Glomerular visceral epithelial cell (primary cell): ENCODE data around the gene ZDHHC14.
"Not testable (repeated sequence)": the region's sequence is repeated elsewhere in the genome, so short reads cannot be mapped to it uniquely, and the experiment has no call there.

ENCODE experiments used
- DNase-seq: peaks from one replicate; pipeline ENCODE4 v3.0.0-alpha.2; 2016; ENCODE audit errors: extremely low spot score

ZDHHC14 gene

DNA sequence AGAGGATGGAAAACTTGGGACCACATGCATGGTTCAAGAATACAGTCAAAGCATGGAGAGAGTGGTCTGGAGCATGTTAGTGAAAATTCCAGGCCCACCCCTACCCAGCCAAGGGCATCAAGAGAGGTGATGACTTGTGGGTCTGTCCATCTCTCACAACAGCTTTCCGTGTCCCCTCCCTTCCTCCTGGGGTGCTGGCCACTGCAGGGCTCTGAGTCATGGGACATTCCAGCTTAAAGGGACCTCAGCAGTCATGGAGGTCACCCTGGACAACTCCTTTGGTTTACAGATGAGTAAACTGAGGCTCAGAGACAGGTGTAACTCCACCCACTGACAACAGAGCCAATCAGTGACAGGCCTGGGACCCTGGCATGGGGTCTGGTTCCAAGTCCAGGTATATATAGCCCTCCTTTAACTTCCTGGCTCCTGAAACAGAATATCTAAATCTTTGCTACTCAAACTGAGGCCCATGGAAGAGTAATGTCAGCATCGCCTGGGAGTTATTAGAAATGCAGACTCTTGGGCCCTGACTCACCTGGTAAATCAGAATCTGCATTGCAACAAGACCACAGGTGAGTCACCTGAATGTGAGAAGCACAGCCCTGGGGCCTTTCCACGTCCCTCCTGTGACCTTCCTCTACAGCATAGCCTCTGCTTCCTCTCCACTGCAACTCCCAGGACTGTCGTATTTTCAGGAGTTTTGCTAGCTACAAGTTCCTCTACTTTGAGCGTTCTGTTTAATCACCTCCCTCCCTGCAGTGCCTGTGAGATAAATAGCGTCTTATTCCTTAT is 170.2 kb downstream of the ZDHHC14 start:
- DNase-seq, result no peak

DNA sequence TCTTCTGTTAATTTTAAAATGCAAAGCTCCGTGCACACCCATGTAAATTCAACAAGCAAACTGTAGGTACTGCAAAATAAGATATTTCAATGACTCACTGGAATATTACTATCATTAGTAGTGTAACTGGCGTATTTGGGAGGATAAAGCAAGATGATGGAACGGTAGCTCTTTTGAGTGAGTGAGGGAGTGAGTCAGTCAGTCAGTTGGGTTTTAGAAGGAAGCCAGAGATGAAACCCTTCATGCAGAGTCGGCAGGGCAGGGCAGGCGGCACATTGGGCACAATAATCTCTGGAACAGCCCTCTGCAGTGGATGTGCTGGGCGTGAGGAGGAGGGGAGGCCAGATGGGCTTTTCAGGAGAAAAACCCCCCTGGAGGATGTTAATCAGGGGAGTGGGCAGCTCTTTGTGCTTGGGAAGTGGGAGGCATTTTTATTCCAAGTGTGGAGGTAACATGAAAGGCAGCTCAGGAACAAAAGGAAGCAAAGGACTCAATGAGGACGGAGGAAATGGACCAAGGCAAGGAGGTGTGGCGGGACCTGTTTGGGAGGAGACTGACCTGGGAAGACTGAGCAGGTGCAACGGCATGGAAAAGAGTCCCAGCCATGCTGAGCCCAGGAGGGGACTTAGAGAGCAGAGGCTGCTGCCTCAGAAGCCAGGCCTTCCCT is 171.2 kb downstream of the ZDHHC14 start:
- no peak for DNase-seq

- DNase-seq, result no peak
Observed at GRCh38 chr6:157552820-157553485, 172.0 kb downstream of the ZDHHC14 start.

DNA sequence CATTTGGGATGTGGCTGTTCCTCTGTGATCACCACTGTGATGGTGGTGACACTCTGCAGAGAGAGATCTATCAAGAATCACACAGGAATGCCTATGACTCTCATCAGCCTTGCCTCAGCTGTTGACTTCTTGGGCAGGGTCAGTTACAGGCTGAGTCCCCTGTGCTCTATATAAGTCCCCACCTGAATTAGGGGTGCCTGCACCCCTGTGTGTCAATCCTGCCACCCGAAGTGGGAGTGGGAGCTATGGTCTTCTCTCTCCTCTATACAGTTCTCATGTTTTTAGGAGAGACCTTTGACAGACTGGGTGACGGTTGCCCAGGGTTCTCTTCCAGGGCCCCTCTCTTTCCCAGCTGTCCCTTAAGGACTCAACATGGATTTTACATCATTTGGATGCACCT is 173.8 kb downstream of the ZDHHC14 start:
- no peak for DNase-seq

DNA sequence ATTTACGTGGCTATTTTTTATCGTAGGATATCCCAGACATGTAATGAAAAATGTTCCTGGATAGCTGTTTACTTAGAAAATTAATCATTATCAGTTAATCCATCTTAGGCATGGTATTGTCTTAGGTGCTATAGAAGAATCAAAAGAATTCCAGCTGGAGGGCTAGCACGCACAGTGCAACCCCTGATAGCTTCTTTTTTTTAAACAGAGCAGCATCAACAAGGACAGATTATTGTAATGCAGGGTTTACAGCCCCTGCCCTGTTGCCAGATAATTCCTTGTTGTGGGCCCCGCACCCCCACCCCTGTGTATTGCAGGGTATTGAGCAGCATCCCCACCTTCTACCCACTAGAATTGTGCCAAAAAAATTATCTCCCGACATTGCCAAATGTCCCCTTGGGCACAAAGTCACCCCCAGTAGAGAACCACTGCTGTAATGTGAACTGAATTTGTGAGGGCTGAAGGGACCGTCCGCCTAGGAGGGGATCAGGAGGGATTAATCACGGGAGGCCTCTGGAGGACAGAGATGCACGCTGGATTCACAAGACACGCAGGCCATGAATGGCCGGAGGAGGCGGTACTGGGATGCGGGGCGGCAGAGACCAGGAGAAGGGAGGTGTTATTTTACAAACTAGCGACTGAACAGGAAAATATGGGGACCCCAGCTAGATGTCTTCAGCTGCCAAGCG is 174.6 kb downstream of the ZDHHC14 start:
- no peak for DNase-seq

DNA sequence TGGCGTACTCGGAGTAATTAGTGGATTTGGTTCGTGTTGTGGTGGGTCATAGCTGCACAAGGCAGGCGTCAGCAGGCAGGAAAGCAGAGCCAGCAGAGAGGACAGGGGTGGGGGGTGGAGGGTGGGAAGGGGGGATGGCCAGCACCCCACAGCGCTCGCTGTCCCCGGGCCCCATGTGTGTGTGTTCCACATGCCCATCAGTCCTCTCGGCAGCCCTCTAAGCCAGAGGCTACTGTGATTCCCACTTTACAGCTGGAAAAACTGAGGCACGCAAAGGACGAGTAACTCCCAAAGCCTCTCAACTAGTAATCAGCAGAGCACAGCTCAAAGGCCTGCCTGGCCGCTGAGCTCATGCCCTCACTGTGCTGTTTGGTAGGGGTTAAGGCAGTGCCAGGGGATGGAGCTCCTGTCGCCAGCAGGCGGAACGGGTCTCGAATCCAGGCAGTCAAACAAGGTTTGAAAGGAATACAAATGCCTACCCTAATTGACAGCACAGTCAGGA is 175.2 kb downstream of the ZDHHC14 start:
- DNase-seq, result no peak

DNA sequence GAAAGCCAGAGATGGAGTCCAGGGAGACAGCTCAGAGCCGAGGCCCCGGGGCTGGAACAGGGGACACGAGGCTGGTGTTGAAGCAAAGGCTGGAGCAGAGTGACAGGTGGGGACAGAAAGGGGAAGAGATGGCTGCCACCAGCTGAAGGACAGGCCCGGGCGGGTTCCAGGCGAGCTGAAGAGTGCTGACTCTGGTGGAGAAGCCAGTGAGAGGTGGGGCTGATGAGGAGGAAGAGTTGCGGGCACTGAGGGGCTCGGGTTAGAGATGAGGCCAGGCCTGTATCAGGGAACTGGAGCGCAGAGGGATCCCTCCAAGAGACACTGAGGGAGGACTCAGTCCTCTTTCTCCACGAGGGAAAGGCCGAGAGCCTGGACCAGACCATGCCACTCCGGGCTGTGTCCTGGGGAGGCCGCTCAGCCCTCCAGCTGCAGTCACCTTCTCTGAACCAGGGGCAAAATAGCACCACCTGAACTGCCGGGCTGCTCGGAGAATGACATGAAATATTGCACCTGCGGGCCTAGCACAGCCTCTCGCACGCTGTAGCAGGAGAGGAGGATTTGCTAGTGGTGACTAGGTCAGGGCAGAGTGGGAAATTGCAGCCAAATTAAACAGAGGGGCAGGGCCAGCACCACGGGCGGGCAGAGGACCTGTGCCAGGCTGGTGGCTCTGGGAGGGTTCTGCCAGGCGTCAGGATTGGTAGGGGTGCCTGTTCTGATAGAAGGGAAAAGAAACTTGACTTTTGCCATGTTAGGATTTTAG is 175.9 kb downstream of the ZDHHC14 start:
- DNase-seq, result no peak

- DNase-seq, result no peak
Observed at GRCh38 chr6:157557559-157557958, 176.6 kb downstream of the ZDHHC14 start.

GRCh38 chr6:157558049-157558448 is 177.1 kb downstream of the ZDHHC14 start:
- no peak for DNase-seq

DNA sequence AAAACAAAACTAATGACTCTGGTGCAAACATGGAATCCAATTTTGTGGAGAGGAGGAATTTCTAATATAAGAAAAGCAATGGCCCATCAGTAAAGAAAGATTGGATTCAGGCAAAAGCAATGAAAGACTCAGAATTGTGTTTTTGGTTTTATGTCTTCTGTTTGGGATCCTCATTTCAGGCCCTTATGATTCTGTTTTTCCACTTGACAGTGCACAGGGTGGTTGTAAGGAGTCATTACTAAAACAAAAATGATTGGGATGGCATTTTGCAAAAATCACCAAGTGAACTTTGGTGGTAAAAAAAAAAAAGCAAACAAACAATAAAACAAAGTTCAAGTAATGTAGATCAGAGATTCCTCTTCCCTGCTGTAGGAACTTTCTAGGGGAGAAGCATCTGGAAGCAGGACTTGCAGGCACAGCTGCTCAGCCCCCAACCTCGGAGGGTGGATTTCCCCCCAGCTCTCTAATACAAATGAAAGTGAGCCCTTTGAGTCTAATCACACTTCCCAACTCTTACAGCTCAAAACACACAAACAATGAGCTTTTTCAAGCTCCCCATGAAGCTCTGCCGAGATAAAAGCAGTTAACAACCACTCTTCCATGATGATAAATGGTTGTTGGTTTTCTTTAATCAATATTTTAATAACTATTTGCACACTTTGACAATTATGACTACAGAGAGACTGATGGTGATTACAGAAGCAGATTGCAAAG is 177.7 kb downstream of the ZDHHC14 start:
- no peak for DNase-seq

DNA sequence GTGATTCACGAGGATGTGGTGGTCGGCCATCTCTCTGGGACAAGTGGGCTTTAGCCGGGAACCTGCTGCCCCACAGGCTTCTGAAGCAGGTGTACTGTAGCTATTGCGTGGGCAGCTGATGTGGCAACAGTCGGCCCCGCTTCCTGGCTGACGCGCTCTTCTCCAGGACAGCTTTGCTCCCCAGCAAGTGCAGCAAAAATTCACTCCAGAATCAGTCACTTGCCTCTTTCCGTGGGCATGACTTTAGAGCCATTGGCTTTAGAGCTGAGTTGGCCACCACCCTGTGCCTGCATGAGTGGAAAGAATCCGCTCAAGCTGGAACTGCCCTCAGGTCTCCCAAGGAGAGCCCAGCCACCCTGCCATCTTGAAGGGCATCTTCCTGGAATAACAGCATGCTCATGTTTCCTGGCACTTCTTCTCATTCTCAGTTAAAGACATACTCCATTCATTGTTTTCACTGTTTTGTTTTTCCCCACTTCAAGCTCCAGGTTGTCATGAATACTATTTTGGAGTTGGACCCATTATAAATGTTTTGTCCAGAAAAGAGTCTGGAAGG is 178.3 kb downstream of the ZDHHC14 start:
- DNase-seq, result no peak

- DNase-seq, result not testable (repeated sequence)
Observed at GRCh38 chr6:157560063-157560462, 179.1 kb downstream of the ZDHHC14 start.

- DNase-seq, result no peak
Observed at GRCh38 chr6:157560691-157561413, 179.9 kb downstream of the ZDHHC14 start.

DNA sequence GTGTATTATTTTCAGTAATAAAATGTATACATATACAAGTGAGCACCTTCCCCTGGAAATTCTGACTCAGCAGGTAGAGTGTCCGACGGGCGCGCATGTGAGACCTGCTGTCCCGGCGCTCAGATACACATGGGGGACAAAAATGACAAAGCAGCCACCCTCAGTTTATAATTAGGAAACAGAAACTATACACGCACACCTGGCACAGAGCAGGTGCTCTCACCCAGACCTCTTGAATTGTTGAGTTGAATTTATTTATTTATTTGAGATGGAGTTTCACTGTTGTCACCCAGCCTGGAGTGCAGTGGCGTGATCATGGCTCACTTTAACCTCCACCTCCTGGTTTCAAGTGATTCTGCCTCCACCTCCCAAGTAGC is 180.4 kb downstream of the ZDHHC14 start:
- DNase-seq, result no peak

DNA sequence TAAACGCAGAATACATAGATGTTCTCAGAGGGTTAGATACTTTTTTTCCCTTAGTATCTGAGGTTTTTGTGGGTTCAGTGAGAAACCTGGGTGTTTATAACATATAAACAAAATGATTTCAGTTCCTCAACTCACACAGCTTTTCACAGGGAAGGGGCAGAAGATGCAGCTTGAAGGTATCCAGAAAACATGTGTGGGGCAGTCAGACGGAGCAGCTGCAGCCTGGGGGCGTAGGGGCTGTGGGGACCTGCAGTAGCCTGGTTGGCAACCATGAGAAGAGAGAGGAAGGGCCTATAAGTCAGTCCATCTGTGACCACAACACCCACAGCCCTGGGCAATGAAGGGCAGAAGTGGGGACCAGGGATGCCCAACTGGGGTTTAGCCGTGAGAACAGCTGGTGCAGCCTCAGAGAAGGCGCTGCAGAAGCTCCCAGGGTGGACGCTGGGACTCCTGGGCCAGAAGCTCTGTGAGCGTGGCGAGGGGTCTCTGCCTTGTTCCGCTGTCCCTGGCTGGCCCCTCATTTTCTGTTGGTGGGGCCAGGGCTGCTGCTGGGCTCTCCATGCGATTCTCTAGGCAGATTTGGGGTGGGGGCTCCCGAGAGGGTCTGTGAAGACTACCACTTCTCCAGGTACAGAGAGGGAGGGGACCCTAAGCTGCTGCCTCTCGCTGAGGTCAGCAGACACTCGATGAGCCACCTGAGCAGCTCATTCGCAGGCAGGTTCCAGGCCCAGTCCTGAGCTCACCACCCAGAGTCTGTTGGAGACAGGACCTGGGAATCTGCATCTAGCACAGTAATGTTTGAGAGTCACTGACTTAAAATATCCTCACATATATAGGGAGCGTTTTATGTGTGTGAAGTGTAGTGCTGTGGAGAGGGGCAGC is 181.2 kb downstream of the ZDHHC14 start:
- no peak for DNase-seq

DNA sequence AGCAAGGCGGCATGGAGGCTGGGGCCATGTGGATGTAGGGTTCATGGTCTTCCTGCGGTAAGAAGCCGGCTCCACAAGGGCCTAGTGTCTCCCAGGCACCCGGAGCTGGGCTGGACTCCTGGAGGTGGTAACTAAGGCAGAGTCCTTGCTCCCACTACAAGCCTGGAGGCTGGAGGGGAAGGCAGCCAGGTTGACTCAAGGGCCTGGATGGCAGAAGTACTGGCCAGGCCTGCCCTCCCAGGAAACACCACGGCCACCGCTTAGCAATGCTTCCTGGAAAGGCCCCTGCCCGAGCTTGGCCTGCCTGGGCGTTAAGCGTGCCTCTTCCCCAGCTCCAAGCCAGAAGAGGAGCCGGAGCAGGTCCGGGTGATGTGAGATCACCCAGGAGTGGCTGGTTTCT is 182.0 kb downstream of the ZDHHC14 start:
- DNase-seq, result no peak

DNA sequence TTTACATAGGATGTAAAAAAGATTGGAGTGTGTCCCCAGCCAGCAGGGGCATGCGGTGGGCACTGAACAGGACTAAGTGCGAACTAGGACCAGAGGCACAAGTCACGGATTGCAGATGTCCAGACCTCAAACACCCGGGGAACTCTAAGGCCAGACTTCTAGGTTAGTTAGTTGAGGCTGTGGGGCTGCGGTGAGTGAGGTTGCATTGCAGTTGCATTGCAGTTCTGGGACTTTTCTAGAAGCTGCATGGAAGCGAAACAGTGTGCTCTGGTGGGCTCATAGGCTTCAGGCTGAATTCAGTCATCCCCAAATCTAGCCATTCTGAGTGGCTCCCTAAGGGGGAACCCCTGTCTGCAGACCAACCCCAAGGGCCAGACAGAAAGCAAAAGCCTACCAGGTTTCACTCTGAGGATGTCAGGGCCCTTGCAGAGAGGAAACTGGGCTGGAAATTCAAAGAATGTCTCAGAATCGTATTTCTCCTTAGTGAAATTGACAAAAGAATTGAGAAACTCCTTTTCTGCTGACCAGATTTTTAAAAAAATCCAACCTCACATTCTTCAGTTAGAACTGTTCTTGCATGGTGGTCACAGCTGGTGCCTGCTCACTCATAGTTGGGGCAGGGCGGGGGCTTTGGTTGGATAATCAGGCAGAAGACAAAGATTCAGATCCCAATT is 182.8 kb downstream of the ZDHHC14 start:
- no peak for DNase-seq

GRCh38 chr6:157568702-157569101 is 187.7 kb downstream of the ZDHHC14 start:
- no peak for DNase-seq
